C4-2B (cell line): ENCODE results near the gene ADARB2.

ENCODE experiments used
- H3K27ac ChIP-seq: fragments of 450-650 bp; 2 replicates; pipeline ENCODE4 v1.5.1; 2017
- CTCF ChIP-seq: fragments of 450-650 bp; conservative IDR thresholded peaks from 2 replicates; pipeline ENCODE4 v1.5.1; 2017; ENCODE audit warnings: mild to moderate bottlenecking
- ZFX ChIP-seq: fragments of 450-650 bp; IDR thresholded peaks from 2 replicates; pipeline ENCODE4 v1.6.1; 2017

Gene ADARB2

GRCh38 chr10:1373287-1373686 is 364.0 kb downstream of the ADARB2 start:
- TF ChIP-seq ZFX = no peak
- TF ChIP-seq CTCF = no peak
- no peak overlapping the region for H3K27ac ChIP-seq

GRCh38 chr10:1372212-1372611 is 365.1 kb downstream of the ADARB2 start:
- TF ChIP-seq CTCF (peak; percentile 52), ZFX (no peak)
- H3K27ac ChIP-seq = no peak overlapping the region

- H3K27ac ChIP-seq = no peak overlapping the region
- TF ChIP-seq ZFX (no peak), CTCF (no peak)
These were observed 367.0 kb downstream of the ADARB2 start for GRCh38 chr10:1370298-1370697.

GRCh38 chr10:1369665-1370064 is 367.7 kb downstream of the ADARB2 start:
- no peak for TF ChIP-seq CTCF
- TF ChIP-seq ZFX = no peak
- H3K27ac ChIP-seq = no peak overlapping the region

GRCh38 chr10:1369197-1369596 is 368.1 kb downstream of the ADARB2 start:
- no peak overlapping the region for H3K27ac ChIP-seq
- TF ChIP-seq CTCF = peak; percentile 55
- TF ChIP-seq ZFX = no peak

- peak; percentile 79 for TF ChIP-seq CTCF
- no peak for TF ChIP-seq ZFX
- H3K27ac ChIP-seq = no peak overlapping the region
These were observed 368.5 kb downstream of the ADARB2 start for GRCh38 chr10:1368842-1369171.

GRCh38 chr10:1367938-1368841 is 369.1 kb downstream of the ADARB2 start:
- no peak overlapping the region for H3K27ac ChIP-seq
- no peak for TF ChIP-seq ZFX
- TF ChIP-seq CTCF = no peak
